ENCODE data around the gene ARAP2.

ARAP2 gene

GRCh38 chr4:36208893-36209473, 35.3 kb downstream of the ARAP2 start:
- no peak for DNase-seq (ENCODE audit: low read depth)
- TF ChIP-seq CTCF (conservative IDR thresholded peaks at IDR 0.05; ENCODE audit: low read length): no peak

GRCh38 chr4:36207831-36208520, 36.3 kb downstream of the ARAP2 start:
- no peak overlapping the region for H3K4me3 ChIP-seq (ENCODE audit: low read length)
- DNase-seq (ENCODE audit: low read depth): no peak
- TF ChIP-seq CTCF (conservative IDR thresholded peaks at IDR 0.05; ENCODE audit: low read length): no peak

More at GRCh38 chr4:36208893-36209473, 35.3 kb downstream of the ARAP2 start:
- no peak overlapping the region for H3K4me3 ChIP-seq (ENCODE audit: low read length)

- DNase-seq (ENCODE audit: low read depth): no peak
- no peak overlapping the region for H3K4me3 ChIP-seq (ENCODE audit: low read length)
- no peak for TF ChIP-seq CTCF (conservative IDR thresholded peaks at IDR 0.05; ENCODE audit: low read length)
Measured at GRCh38 chr4:36207367-36207766, 36.9 kb downstream of the ARAP2 start.

GRCh38 chr4:36206603-36207311, 37.6 kb downstream of the ARAP2 start:
- no peak for DNase-seq (ENCODE audit: low read depth)
- TF ChIP-seq CTCF (conservative IDR thresholded peaks at IDR 0.05; ENCODE audit: low read length): no peak
- H3K4me3 ChIP-seq (ENCODE audit: low read length): no peak overlapping the region

- no peak for DNase-seq (ENCODE audit: low read depth)
- TF ChIP-seq CTCF (conservative IDR thresholded peaks at IDR 0.05; ENCODE audit: low read length): no peak
- no peak overlapping the region for H3K4me3 ChIP-seq (ENCODE audit: low read length)
Measured at GRCh38 chr4:36206012-36206411, 38.3 kb downstream of the ARAP2 start.

GRCh38 chr4:36198861-36199260, 45.5 kb downstream of the ARAP2 start:
- no peak for TF ChIP-seq CTCF (conservative IDR thresholded peaks at IDR 0.05; ENCODE audit: low read length)
- no peak overlapping the region for H3K4me3 ChIP-seq (ENCODE audit: low read length)
- no peak for DNase-seq (ENCODE audit: low read depth)

Data from AG10803 (cell line).